NB4 (cell line): ENCODE data around the gene AUH.

Source experiments
- DNase-seq: peaks from one replicate; pipeline ENCODE4 v3.0.0; 2010; ENCODE audit warnings: low read depth
- H3K4me3 ChIP-seq: one replicate; pipeline ENCODE4 v1.5.1; 2011; ENCODE audit warnings: mild to moderate bottlenecking, low read depth, low read length, moderate library complexity
- MAX ChIP-seq: IDR thresholded peaks from 2 replicates; pipeline ENCODE4 v1.6.1; 2011; ENCODE audit warnings: low read depth, low read length
- MYC ChIP-seq: IDR thresholded peaks from 2 replicates; pipeline ENCODE4 v1.6.1; 2011; ENCODE audit warnings: low read depth, low read length
- POLR2A ChIP-seq: IDR thresholded peaks from 2 replicates; pipeline ENCODE4 v1.6.1; 2011; ENCODE audit warnings: mild to moderate bottlenecking; ENCODE audit not compliant: insufficient read length; ENCODE audit errors: extremely low read depth
- TF ChIP-seq, protein P1 (sequence below): IDR thresholded peaks from one replicate; pipeline ENCODE4 v1.5.1; 2012; ENCODE audit warnings: low read depth, low read length

AUH gene

GRCh38 chr9:91298311-91298710, 63.4 kb downstream of the AUH start:
- peak; percentile 49 for DNase-seq
- H3K4me3 ChIP-seq = no peak overlapping the region
- TF ChIP-seq MAX (no peak), POLR2A (no peak), MYC (no peak)
- TF ChIP-seq, protein P1, sequence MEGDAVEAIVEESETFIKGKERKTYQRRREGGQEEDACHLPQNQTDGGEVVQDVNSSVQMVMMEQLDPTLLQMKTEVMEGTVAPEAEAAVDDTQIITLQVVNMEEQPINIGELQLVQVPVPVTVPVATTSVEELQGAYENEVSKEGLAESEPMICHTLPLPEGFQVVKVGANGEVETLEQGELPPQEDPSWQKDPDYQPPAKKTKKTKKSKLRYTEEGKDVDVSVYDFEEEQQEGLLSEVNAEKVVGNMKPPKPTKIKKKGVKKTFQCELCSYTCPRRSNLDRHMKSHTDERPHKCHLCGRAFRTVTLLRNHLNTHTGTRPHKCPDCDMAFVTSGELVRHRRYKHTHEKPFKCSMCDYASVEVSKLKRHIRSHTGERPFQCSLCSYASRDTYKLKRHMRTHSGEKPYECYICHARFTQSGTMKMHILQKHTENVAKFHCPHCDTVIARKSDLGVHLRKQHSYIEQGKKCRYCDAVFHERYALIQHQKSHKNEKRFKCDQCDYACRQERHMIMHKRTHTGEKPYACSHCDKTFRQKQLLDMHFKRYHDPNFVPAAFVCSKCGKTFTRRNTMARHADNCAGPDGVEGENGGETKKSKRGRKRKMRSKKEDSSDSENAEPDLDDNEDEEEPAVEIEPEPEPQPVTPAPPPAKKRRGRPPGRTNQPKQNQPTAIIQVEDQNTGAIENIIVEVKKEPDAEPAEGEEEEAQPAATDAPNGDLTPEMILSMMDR = no peak

- TF ChIP-seq POLR2A (no peak), MYC (no peak), MAX (no peak)
- TF ChIP-seq, protein P1 = no peak
- no peak for DNase-seq
- no peak overlapping the region for H3K4me3 ChIP-seq
Observed at GRCh38 chr9:91297306-91297705, 64.4 kb downstream of the AUH start.

DNA sequence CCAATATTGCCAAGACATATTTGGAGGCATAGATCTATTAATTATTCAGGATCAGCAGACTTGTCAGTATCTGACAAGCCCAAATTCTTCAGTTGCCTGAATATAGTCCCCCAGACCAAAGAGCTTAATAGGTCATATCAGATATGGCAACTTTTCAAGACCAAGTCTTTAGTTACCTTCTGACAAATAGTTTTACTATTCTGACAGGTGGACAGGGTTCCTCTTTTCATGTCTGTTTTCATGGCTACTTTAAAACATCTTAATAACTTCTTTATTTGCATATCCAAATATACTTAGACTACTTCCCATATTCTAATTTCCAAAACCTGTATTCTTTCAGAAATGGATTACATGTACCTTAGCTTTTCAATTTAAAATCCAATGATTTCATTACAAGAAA, 65.4 kb downstream of the AUH start:
- TF ChIP-seq MAX = no peak
- TF ChIP-seq POLR2A = no peak
- TF ChIP-seq, protein P1 = no peak
- TF ChIP-seq MYC = no peak
- DNase-seq = no peak
- H3K4me3 ChIP-seq = no peak overlapping the region

GRCh38 chr9:91295357-91295756, 66.4 kb downstream of the AUH start:
- TF ChIP-seq POLR2A (no peak), MYC (no peak), MAX (no peak)
- TF ChIP-seq, protein P1 = no peak
- DNase-seq = no peak

DNA sequence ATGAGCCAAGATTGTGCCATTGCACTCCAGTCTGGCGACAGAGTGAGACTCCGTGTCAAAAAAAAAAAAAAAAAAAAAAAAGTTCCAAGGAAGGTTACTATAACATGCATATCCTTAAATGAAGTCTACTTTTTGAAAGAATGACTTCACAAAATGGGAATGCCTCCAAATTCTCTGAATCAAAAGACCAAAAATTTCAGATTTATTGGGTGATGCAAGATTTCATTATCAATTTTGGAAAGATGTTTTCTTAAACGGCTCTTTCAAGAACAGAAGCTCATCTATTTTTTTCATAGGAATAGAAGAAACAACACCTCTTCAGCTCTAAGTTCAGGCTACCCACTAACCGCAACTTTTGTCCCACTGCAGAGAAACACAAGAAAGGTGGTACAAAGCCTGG, 69.9 kb downstream of the AUH start:
- TF ChIP-seq MAX (no peak), POLR2A (no peak)
- DNase-seq = no peak
- H3K4me3 ChIP-seq = no peak overlapping the region

More at GRCh38 chr9:91295357-91295756, 66.4 kb downstream of the AUH start:
- H3K4me3 ChIP-seq = no peak overlapping the region

DNA sequence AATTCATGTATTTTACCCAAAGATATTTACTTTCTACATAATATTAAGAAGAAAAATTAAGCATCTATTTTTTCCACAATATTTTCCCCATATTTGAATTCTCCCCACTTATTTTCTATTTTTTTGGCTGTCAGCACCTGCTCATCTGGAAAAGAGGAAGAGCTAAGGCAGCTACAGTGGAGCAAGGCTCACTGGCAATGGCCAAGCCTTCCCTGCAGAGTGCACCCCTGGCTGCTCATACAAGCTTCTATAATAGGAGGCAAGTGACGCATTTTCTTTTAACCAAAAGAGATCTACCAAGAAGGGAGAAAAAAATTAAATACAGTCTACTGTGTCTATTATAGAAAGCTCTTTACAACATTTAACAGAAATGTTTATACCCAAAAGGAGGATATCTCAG, 72.5 kb downstream of the AUH start:
- DNase-seq = peak; percentile 33
- H3K4me3 ChIP-seq = no peak overlapping the region
- TF ChIP-seq MAX = no peak
- TF ChIP-seq POLR2A = no peak
- TF ChIP-seq, protein P1 = no peak
